Stimulated activated CD8-positive, alpha-beta memory T cell treated with anti-CD3 and anti-CD28 coated beads, Interleukin-4, amount 100 ng/mL, for 48 hours (primary cell): ENCODE measurements around the gene CEP120.
"Not testable (repeated sequence)": the region's sequence is repeated elsewhere in the genome, so short reads cannot be mapped to it uniquely, and the experiment has no call there.

Experiments used
- DNase-seq: peaks from one replicate; pipeline ENCODE4 v3.0.0-alpha.2; 2020

CEP120 gene

GRCh38 chr5:123371575-123372179 lies 51.5 kb downstream of the CEP120 start:
- peak; percentile 61 for DNase-seq

DNA sequence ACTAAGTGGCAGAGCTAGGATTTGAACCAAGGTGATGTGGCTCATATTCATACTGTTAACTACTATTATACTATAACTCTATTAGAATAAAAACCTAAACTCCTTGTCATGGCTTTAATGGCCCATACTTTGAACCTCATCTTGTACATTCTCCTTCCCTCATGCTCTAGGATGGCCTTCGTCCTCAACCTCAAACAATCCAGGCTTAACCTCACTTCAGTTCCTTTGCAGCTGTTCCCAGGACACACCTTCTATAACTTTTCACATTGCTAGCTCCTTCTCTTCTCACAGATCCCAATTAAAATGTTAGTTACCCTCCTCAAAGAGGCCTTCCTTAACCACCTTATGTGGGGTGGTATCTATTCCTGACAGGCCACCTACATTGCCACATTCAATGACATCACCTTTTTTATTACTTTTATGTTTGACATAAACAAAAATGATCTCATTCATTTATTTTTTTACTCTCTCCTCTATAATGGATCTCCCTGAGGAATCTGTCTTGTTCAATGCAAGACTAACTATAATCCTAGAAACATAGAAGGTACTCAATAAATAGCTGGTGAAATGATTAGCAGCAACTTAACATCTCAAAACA lies 53.7 kb downstream of the CEP120 start:
- no peak for DNase-seq

- DNase-seq: no peak
Observed at GRCh38 chr5:123367739-123368138, 55.5 kb downstream of the CEP120 start.

- DNase-seq: no peak
Observed at GRCh38 chr5:123365156-123365555, 58.0 kb downstream of the CEP120 start.

GRCh38 chr5:123364441-123365155 lies 58.6 kb downstream of the CEP120 start:
- no peak for DNase-seq

DNA sequence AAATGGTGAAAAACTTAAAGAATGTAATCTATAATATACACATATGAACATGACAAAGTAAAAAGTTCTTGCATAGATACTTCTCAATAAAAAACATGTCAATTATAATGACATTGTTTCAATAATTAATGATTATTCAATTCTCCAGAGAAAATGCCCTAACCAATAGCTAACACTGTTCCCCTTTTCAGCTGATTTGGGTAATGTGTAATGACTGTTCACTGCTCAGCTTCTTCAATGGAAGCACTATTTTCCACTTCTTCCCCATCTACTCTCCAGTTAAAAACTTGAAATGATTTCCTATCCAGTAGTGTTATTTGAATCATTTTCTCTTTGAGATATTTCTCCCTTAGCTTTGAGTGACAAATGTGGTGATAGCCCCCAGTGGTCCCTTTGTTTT lies 62.3 kb downstream of the CEP120 start:
- DNase-seq: no peak

DNA sequence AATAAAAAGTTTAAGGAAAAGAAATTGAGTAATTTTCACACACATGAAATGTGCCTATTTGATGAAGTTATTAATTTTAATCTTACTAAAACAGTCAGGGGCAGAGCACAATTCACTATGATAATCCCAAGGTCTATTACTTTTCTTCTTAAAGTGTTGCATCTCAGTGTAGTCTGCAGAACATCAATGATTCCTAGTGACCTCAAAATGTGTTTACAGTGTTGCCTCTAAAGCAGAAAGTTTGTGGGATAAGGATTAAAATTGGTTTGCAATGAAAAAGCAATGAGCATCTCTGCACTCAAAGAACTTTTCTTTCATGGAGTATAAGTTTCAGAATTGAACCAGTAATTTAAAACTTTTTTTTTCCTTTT lies 63.0 kb downstream of the CEP120 start:
- DNase-seq: no peak

- no peak for DNase-seq
Observed at GRCh38 chr5:123359454-123360200, 63.6 kb downstream of the CEP120 start.

- DNase-seq: no peak
Observed at GRCh38 chr5:123358751-123359150, 64.5 kb downstream of the CEP120 start.

- no peak for DNase-seq
Observed at GRCh38 chr5:123358304-123358703, 64.9 kb downstream of the CEP120 start.

GRCh38 chr5:123351820-123352219 lies 71.4 kb downstream of the CEP120 start:
- DNase-seq: no peak

- DNase-seq: no peak
Observed at GRCh38 chr5:123351240-123351639, 72.0 kb downstream of the CEP120 start.

- no peak for DNase-seq
Observed at GRCh38 chr5:123350742-123351141, 72.5 kb downstream of the CEP120 start.

DNA sequence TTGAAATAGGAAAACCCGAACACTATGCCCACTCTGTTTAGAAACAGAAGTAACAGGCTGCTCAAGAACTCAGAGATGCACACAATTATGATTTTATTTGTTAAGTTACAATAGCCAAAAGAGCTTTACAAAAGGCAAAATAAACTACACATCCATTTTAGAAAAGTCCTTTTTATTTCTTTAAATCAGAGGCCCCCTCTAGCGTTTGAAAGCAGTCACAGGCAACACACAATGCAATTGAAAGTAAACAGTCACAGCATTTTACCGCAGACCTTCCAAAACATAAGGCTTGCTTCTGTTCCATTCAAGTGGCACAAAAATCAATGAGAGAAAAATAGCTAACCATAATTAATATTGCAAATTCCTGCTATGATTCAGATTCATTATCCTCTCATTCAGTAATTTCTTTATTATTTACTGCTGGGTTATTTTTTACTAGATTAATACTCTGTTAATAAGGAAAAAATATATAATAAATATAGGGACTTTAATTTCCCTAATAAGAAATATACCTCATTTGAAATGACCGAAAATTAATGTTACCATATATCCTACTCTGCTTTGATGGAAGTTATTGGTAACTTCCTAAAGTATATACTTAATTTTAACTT lies 78.3 kb downstream of the CEP120 start:
- no peak for DNase-seq

DNA sequence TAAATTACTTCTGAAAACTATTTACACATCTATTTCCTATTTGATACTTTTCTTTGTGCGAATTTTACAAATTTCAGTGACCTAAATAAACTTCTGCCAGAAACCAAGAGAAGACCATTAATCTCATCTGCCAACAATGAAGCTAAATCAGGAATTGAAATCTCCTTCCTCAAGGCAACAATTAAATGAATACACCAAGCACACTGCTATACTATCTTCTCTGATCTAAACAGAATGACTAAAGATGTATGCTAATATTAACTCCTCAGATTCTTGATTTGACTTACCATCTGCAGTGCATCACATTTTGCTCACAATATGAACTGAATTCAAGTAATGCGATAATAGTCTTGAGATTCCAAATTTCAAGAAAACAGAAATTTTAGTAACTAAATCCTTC lies 82.3 kb downstream of the CEP120 start:
- DNase-seq: no peak

GRCh38 chr5:123308377-123308776 lies 114.8 kb downstream of the CEP120 start:
- DNase-seq: not testable (repeated sequence)

DNA sequence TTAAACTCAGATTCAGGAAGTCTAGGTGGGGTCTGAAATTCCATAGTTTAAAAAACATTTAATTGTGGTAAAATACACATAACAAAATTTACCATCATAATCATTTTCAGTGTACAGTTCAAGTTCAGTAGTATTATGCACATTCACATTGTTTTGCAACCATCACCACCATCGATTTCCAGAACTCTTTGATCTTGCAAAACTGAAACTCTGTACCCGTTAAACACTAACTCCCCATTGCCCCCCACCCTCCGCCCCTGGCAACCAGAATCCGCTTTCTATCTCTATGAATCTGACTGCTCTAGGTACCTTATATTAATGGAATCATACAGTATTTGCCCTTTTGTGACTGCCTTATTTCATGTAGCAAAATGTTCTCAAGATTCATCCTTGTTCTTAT lies 117.5 kb downstream of the CEP120 start:
- no peak for DNase-seq

- DNase-seq: no peak
Observed at GRCh38 chr5:123304777-123305316, 118.4 kb downstream of the CEP120 start.

- no peak for DNase-seq
Observed at GRCh38 chr5:123303802-123304201, 119.4 kb downstream of the CEP120 start.

GRCh38 chr5:123300266-123300665 lies 122.9 kb downstream of the CEP120 start:
- no peak for DNase-seq

- no peak for DNase-seq
Observed at GRCh38 chr5:123299136-123299535, 124.1 kb downstream of the CEP120 start.

DNA sequence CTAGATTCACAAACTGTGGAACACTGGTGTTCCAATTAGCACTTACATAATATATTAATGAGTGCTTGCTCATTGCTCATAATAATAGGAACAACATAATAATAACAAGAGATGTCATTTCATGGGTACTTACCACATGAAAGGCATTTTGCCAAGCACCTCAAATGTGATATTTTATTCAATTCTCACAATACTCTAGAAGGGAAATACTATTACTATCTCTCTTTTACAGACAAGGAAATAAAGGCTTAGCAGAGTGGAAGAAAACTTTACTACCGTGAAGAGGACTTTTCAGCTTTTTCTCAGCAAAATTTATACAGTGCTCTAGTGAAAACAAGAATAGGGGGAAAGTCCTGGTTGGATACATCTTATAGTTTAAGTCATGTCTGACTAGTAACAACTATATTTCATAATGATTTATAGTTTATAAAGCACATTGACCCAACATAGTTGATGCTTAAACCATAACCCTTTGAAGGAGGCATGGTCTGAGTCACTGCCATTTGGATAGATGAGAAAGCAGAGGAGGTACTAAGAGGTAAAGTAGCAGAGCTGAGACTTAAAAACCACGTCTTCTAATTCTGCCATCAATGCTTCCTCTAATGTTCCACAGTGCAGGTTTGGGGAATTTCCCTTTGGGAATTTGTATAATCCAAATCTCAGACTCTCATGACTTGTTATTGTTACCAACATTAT lies 124.7 kb downstream of the CEP120 start:
- DNase-seq: no peak
